ENCODE data around the gene RAB5IF.
"Not testable (repeated sequence)": the region's sequence is repeated elsewhere in the genome, so short reads cannot be mapped to it uniquely, and the experiment has no call there.

Gene RAB5IF

GRCh38 chr20:36605399-36606157 lies at the start of gene RAB5IF:
RAB5IF (plus strand) TSS chr20:36605779; CDS start chr20:36605952, 173 bp downstream.
- in situ Hi-C loops (cut with MboI; ENCODE audit: low pct_unique_long_range_greater_than_20kb, low sequenced_read_pairs, unreplicated experiment): loop anchor here (10.0 to 25.0 kb wide), 2 partner anchors 151 to 282 kb away; partner anchors contain the start of gene TLDC2
- peak; percentile 95 for DNase-seq (ENCODE audit: low spot score)
- TF ChIP-seq CTCF (IDR thresholded peaks at IDR 0.05; ENCODE audit: extremely low read depth, insufficient read depth, missing control alignments): peak; percentile 96

- no peak for DNase-seq (ENCODE audit: low spot score)
- no peak for TF ChIP-seq CTCF (IDR thresholded peaks at IDR 0.05; ENCODE audit: extremely low read depth, insufficient read depth, missing control alignments)
- in situ Hi-C loops (cut with MboI; ENCODE audit: low pct_unique_long_range_greater_than_20kb, low sequenced_read_pairs, unreplicated experiment): no loop called here
These were observed 42.9 kb upstream of the RAB5IF start for GRCh38 chr20:36562724-36563123.

GRCh38 chr20:36563374-36563773 lies 42.2 kb upstream of the RAB5IF start:
- TF ChIP-seq CTCF (IDR thresholded peaks at IDR 0.05; ENCODE audit: extremely low read depth, insufficient read depth, missing control alignments): no peak
- in situ Hi-C loops (cut with MboI; ENCODE audit: low pct_unique_long_range_greater_than_20kb, low sequenced_read_pairs, unreplicated experiment): no loop called here
- no peak for DNase-seq (ENCODE audit: low spot score)

GRCh38 chr20:36564078-36564725 lies 41.4 kb upstream of the RAB5IF start:
- DNase-seq (ENCODE audit: low spot score); in situ Hi-C loops (cut with MboI; ENCODE audit: low pct_unique_long_range_greater_than_20kb, low sequenced_read_pairs, unreplicated experiment): not testable (repeated sequence)

GRCh38 chr20:36564726-36565121 lies 40.9 kb upstream of the RAB5IF start:
- DNase-seq (ENCODE audit: low spot score); in situ Hi-C loops (cut with MboI; ENCODE audit: low pct_unique_long_range_greater_than_20kb, low sequenced_read_pairs, unreplicated experiment): not testable (repeated sequence)

GRCh38 chr20:36565520-36565919 lies 40.1 kb upstream of the RAB5IF start:
- TF ChIP-seq CTCF (IDR thresholded peaks at IDR 0.05; ENCODE audit: extremely low read depth, insufficient read depth, missing control alignments): no peak
- in situ Hi-C loops (cut with MboI; ENCODE audit: low pct_unique_long_range_greater_than_20kb, low sequenced_read_pairs, unreplicated experiment): no loop called here
- DNase-seq (ENCODE audit: low spot score): no peak

GRCh38 chr20:36569847-36570429 lies 35.6 kb upstream of the RAB5IF start:
- in situ Hi-C loops (cut with MboI; ENCODE audit: low pct_unique_long_range_greater_than_20kb, low sequenced_read_pairs, unreplicated experiment): no loop called here
- TF ChIP-seq CTCF (IDR thresholded peaks at IDR 0.05; ENCODE audit: extremely low read depth, insufficient read depth, missing control alignments): no peak
- no peak for DNase-seq (ENCODE audit: low spot score)

Measured in GM13977 (cell line).